GM12878 (cell line): ENCODE measurements around the gene GLI2. TPM values are rescaled to one million over a fixed set of nuclear protein-coding genes. Genes with fewer than 3 reads are reported as not detected.

Experiments used
- ATAC-seq: fragments of 200-7000 bp; cut with Tn5 transposase; 3 replicates; pipeline ENCODE4 v1.9.1; 2020; ENCODE audit warnings: mild to moderate bottlenecking, moderate library complexity
- BruUV-seq: library from RNA; stranded (reverse); fragments of 400-500 nt; replicated peaks from 2 replicates; lab custom pipeline; 2021; lab: Mats Ljungman, UMichigan
- CTCF ChIA-PET: fragments of 300-600 bp; sonication (Branson Sonifier 250); formaldehyde crosslinking; extraction: SDS; loops from one replicate; lab custom pipeline; 2021; ENCODE audit warnings: inconsistent platforms; lab: Yijun Ruan, JAX
- POLR2A ChIA-PET: fragments of 350-600 bp; formaldehyde crosslinking; extraction: SDS; loops from one replicate; lab custom pipeline; 2021; ENCODE audit warnings: inconsistent platforms; lab: Charles Lee
- RAD21 ChIA-PET: fragments of 300-600 bp; sonication (Branson Sonifier 250); formaldehyde crosslinking; loops from one replicate; lab custom pipeline; 2023; ENCODE audit warnings: antibody characterized with exemption; ENCODE audit not compliant: unreplicated experiment; lab: Charles Lee
- SMC1A ChIA-PET: fragments of 300-600 bp; sonication (Branson Sonifier 250); formaldehyde crosslinking; loops from one replicate; lab custom pipeline; 2023; ENCODE audit not compliant: unreplicated experiment, uncharacterized antibody; lab: Charles Lee
- DNase-seq: peaks from one replicate; pipeline ENCODE4 v3.0.0-alpha.2; 2011; ENCODE audit warnings: low read depth, low spot score
- FAIRE-seq: peaks from 3 replicates; lab custom pipeline; 2011; peaks lifted over from hg19 to GRCh38; lab: Jason Lieb, UNC
- H2AFZ ChIP-seq: 2 replicates; pipeline ENCODE4 v1.6.0; 2011; ENCODE audit warnings: low read depth, low read length, control low read depth; ENCODE audit not compliant: control insufficient read depth
- H3K27ac ChIP-seq: 2 replicates; pipeline ENCODE4 v1.5.1; 2011; ENCODE audit warnings: control low read depth; ENCODE audit not compliant: control insufficient read depth, insufficient read depth
- H3K27me3 ChIP-seq, 2 experiments: replicated peaks in 1 of 2; 2 replicates each; pipeline versions ENCODE4 v1.6.0 to v1.6.1; 2011; ENCODE audit warnings: low read length in 1 of 2; ENCODE audit not compliant: control insufficient read depth in 2 of 2, insufficient read depth in 2 of 2
- H3K36me3 ChIP-seq, 2 experiments: 2 replicates each; pipeline ENCODE4 v1.5.1; 2011; ENCODE audit warnings: low read length in 1 of 2; ENCODE audit not compliant: control insufficient read depth in 2 of 2, insufficient read depth in 2 of 2
- H3K4me1 ChIP-seq: 2 replicates; pipeline ENCODE4 v1.6.1; 2011; ENCODE audit warnings: mild to moderate bottlenecking, low read length, moderate library complexity, mixed read lengths; ENCODE audit not compliant: control insufficient read depth, insufficient read depth
- H3K4me2 ChIP-seq: 2 replicates; pipeline ENCODE4 v1.6.0; 2011; ENCODE audit warnings: control low read depth; ENCODE audit not compliant: control insufficient read depth, insufficient read depth
- H3K4me3 ChIP-seq: fragments of 200-600 bp; sonication (generic); 2 replicates; pipeline ENCODE4 v1.5.1; 2016
- H3K79me2 ChIP-seq: 2 replicates; pipeline ENCODE4 v1.6.0; 2011; ENCODE audit warnings: low read length; ENCODE audit not compliant: control insufficient read depth, insufficient read depth
- H3K9ac ChIP-seq: 2 replicates; pipeline ENCODE4 v1.8.0; 2011; ENCODE audit warnings: low read length, control low read depth, mixed read lengths; ENCODE audit not compliant: control insufficient read depth, insufficient read depth
- H3K9me3 ChIP-seq: replicated peaks from 3 replicates; pipeline ENCODE4 v1.5.1; 2011; ENCODE audit warnings: mild to moderate bottlenecking, low read length; ENCODE audit not compliant: control insufficient read depth, insufficient read depth
- H4K20me1 ChIP-seq: 2 replicates; pipeline ENCODE4 v1.6.0; 2011; ENCODE audit not compliant: control insufficient read depth, insufficient read depth
- MTA2 ChIP-seq: fragments of 450-650 bp; IDR thresholded peaks from 2 replicates; pipeline ENCODE4 v1.6.1; 2016; ENCODE audit warnings: low read depth, mild to moderate bottlenecking, moderate library complexity
- SMC3 ChIP-seq: IDR thresholded peaks from 2 replicates; pipeline ENCODE4 v1.6.1; 2011; ENCODE audit warnings: low read length, improper control_type of control experiment, borderline replicate concordance
- SREBF2 ChIP-seq: IDR thresholded peaks from 2 replicates; pipeline ENCODE4 v1.6.1; 2012; ENCODE audit warnings: mild to moderate bottlenecking, low read length
- STAT1 ChIP-seq: fragments of 450-650 bp; conservative IDR thresholded peaks from 2 replicates; pipeline ENCODE4 v1.6.1; 2014; ENCODE audit warnings: antibody characterized with exemption, mild to moderate bottlenecking
- ZNF687 ChIP-seq: fragments of 450-650 bp; IDR thresholded peaks from 2 replicates; pipeline ENCODE4 v1.6.1; 2017; ENCODE audit warnings: mild to moderate bottlenecking, moderate library complexity
- WGBS: methylation state at CpG from one replicate; pipeline ENCODE4 v1.1.6; 2016; ENCODE audit warnings: low lambda C conversion rate; ENCODE audit not compliant: insufficient replicate concordance, insufficient coverage; ENCODE audit errors: missing lambda C conversion rate; 5-methylcytosine and 5-hydroxymethylcytosine counted together
- in situ Hi-C: fragments of 300-500 bp; cut with MboI; formaldehyde crosslinking; loops from 9 replicates; pipeline ENCODE4 v1.14.3; 2018; ENCODE audit warnings: mixed read lengths
- intact Hi-C: fragments of 100-400 bp; cut with micrococcal nuclease; formaldehyde crosslinking; loops from one replicate; pipeline ENCODE4 v1.14.2; 2022; ENCODE audit not compliant: unreplicated experiment
- polyA plus RNA-seq, 11 experiments: library from polyadenylated mRNA; depleted of rRNA in 4 of 11; unstranded in 6 of 11; stranded (reverse) in 5 of 11; fragments of >200 nt; fragmentation: Nextera tagmentation in 4 of 11; fragmentation: Illumina TruSeq in 1 of 11; extraction: Ambion mirVana in 4 of 11; extraction: Trizol in 1 of 11; gene quantifications; 1 replicate in 1 of 11; 2 replicates in 10 of 11; pipeline versions ENCODE4 v1.2.1 to v1.2.3, GENCODE V29; 2011 to 2016; ENCODE audit warnings: inconsistent platforms in 2 of 11, missing spikeins in 2 of 11, low read depth in 1 of 11
- total RNA-seq, 4 experiments: library from RNA; depleted of rRNA in 3 of 4; stranded (reverse); fragments of >200 nt in 3 of 4; fragmentation: Illumina TruSeq in 1 of 4; extraction: Trizol in 1 of 4; gene quantifications; 2 replicates each; pipeline versions ENCODE4 v1.2.1 to v1.2.3, GENCODE V29; 2013 to 2021
- TF ChIP-seq, protein P1 (sequence below): IDR thresholded peaks from 2 replicates; pipeline ENCODE4 v1.6.1; 2011; ENCODE audit warnings: borderline replicate concordance, low read depth, mild to moderate bottlenecking, moderate library complexity, mixed read lengths, low read length; ENCODE audit not compliant: insufficient read depth; ENCODE audit errors: extremely low read length

GLI2 gene
- total and polyA plus RNA-seq, 10 of the 15 experiments (the other 5 are each of a cell fraction or from before 2014, with no cell fraction given), result 0.01 TPM; not detected in 9

GRCh38 chr2:120776649-120777048 is 41.0 kb downstream of the GLI2 start:
- ChIA-PET POLR2A (no interaction called here), SMC1A (no interaction called here), CTCF (no interaction called here), RAD21 (no interaction called here)
- Histone ChIP-seq H3K4me1 (no peaks in the 10 kb centered on the region), H2AFZ (no peak overlapping the region), H3K27me3 (no peaks in the 10 kb centered on the region; a peak in 1 of 4 replicates), H3K27ac (no peak overlapping the region), H3K4me3 (no peak overlapping the region), H3K4me2 (no peak overlapping the region), H3K9me3 (no peaks in the 10 kb centered on the region), H3K9ac (no peak overlapping the region), H3K36me3 (no peaks in the 10 kb centered on the region), H3K79me2 (no peaks in the 10 kb centered on the region), H4K20me1 (no peaks in the 10 kb centered on the region)
- ATAC-seq, result no peak
- in situ Hi-C loops, result no loop called here
- TF ChIP-seq SREBF2 (no peak), MTA2 (no peak), SMC3 (no peak), STAT1 (no peak), ZNF687 (no peak)
- TF ChIP-seq, protein P1, sequence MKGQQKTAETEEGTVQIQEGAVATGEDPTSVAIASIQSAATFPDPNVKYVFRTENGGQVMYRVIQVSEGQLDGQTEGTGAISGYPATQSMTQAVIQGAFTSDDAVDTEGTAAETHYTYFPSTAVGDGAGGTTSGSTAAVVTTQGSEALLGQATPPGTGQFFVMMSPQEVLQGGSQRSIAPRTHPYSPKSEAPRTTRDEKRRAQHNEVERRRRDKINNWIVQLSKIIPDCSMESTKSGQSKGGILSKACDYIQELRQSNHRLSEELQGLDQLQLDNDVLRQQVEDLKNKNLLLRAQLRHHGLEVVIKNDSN, result no peak
- WGBS, result 23% methylated on average over 9 of the region's 9 CpGs
- intact Hi-C loops, result no loop called here
- BruUV-seq, result no TSS peak
- DNase-seq, result no peak
- FAIRE-seq, result no peak
